Immature natural killer cell (primary cell): Measurements from ENCODE around the gene METTL9. TPM values are rescaled to one million over a fixed set of nuclear protein-coding genes. Genes with fewer than 3 reads are reported as not detected.

Source experiments
- DNase-seq, 3 donors: peaks; one replicate each; pipeline ENCODE4 v3.0.0; 2022; ENCODE audit warnings: mixed read lengths in 1 of 3
- H3K27ac Mint-ChIP-seq, 6 donors: one replicate each; pipeline ENCODE4 v1.8.0; 2020; ENCODE audit warnings: mixed read lengths in 6 of 6, mild to moderate bottlenecking in 5 of 6, inconsistent platforms in 4 of 6, moderate library complexity in 3 of 6
- H3K27me3 Mint-ChIP-seq, 3 donors: one replicate each; pipeline ENCODE4 v1.8.0; 2020 to 2021; ENCODE audit warnings: low read depth in 3 of 3, mild to moderate bottlenecking in 3 of 3, mixed read lengths in 3 of 3, moderate library complexity in 3 of 3, inconsistent platforms in 1 of 3
- H3K36me3 Mint-ChIP-seq, 3 donors: one replicate each; pipeline ENCODE4 v1.8.0; 2020; ENCODE audit warnings: mixed read lengths in 3 of 3, inconsistent platforms in 2 of 3, mild to moderate bottlenecking in 2 of 3
- H3K4me1 Mint-ChIP-seq, 2 donors: one replicate each; pipeline ENCODE4 v1.8.0; 2020; ENCODE audit warnings: inconsistent platforms in 2 of 2, mild to moderate bottlenecking in 2 of 2, mixed read lengths in 2 of 2, moderate library complexity in 1 of 2
- H3K4me3 Mint-ChIP-seq, 5 donors: one replicate each; pipeline ENCODE4 v1.8.0; 2020; ENCODE audit warnings: mild to moderate bottlenecking in 5 of 5, mixed read lengths in 5 of 5, inconsistent platforms in 3 of 5, moderate library complexity in 3 of 5
- H3K9me3 Mint-ChIP-seq, 6 donors: one replicate each; pipeline ENCODE4 v1.8.0; 2020; ENCODE audit warnings: mild to moderate bottlenecking in 6 of 6, mixed read lengths in 6 of 6, inconsistent platforms in 4 of 6, moderate library complexity in 3 of 6
- polyA plus RNA-seq, 3 donors: library from polyadenylated mRNA; unstranded; fragments of 300-500 nt; fragmentation: Illumina TruSeq; gene quantifications; one replicate each; pipeline ENCODE4 v1.2.3, GENCODE V29; 2021

The METTL9 gene
- polyA plus RNA-seq, 3 donors from 2014 or later, result 113 to 149 (median 147) TPM

GRCh38 chr16:21608639-21609328 is 9.4 kb downstream of the METTL9 start:
- Mint-ChIP-seq H3K27ac (peak overlapping the region in 3 of 6 donors; percentile 42 to 67 (median 45)), H3K9me3 (no peaks in the 10 kb centered on the region), H3K4me1 (peaks cover 63% of the 10 kb centered on the region in 2 donors), H3K4me3 (peak overlapping the region in 4 of 5 donors; percentile 1 to 62 (median 24)), H3K27me3 (peaks cover 0 to 3% (median 1%) of the 10 kb centered on the region in 3 donors), H3K36me3 (no peaks in the 10 kb centered on the region)
- DNase-seq, result peak in 2 of 3 donors; percentile 32 to 41

GRCh38 chr16:21610006-21610544 is 10.7 kb downstream of the METTL9 start:
- Mint-ChIP-seq H3K27me3 (peaks cover 0 to 3% (median 1%) of the 10 kb centered on the region in 3 donors), H3K36me3 (no peaks in the 10 kb centered on the region), H3K4me1 (peaks cover 61 to 63% of the 10 kb centered on the region in 2 donors), H3K27ac (peak overlapping the region in 2 of 6 donors; percentile 15 to 23), H3K9me3 (no peaks in the 10 kb centered on the region), H3K4me3 (peak overlapping the region in 1 of 5 donors; percentile 49)
- DNase-seq, result no peak

GRCh38 chr16:21610766-21611165 is 11.4 kb downstream of the METTL9 start:
- Mint-ChIP-seq H3K27me3 (peaks cover 0 to 1% (median 0%) of the 10 kb centered on the region in 3 donors), H3K9me3 (no peaks in the 10 kb centered on the region), H3K36me3 (no peaks in the 10 kb centered on the region), H3K4me1 (peaks cover 65 to 66% of the 10 kb centered on the region in 2 donors), H3K4me3 (no peak overlapping the region), H3K27ac (no peak overlapping the region)
- DNase-seq, result no peak

- DNase-seq, result no peak
- no peaks in the 10 kb centered on the region for H3K9me3 Mint-ChIP-seq
- no peaks in the 10 kb centered on the region for H3K36me3 Mint-ChIP-seq
- H3K4me3 Mint-ChIP-seq, result no peak overlapping the region
- H3K27ac Mint-ChIP-seq, result no peak overlapping the region
- peaks cover 67 to 68% of the 10 kb centered on the region in 2 donors for H3K4me1 Mint-ChIP-seq
- H3K27me3 Mint-ChIP-seq, result no peaks in the 10 kb centered on the region
Measured at GRCh38 chr16:21611198-21611555, 11.8 kb downstream of the METTL9 start.

- H3K4me1 Mint-ChIP-seq, result peaks cover 71 to 73% of the 10 kb centered on the region in 2 donors
- H3K27ac Mint-ChIP-seq, result peak overlapping the region in 4 of 6 donors; percentile 30 to 51 (median 40)
- no peak for DNase-seq
- H3K27me3 Mint-ChIP-seq, result no peaks in the 10 kb centered on the region
- no peak overlapping the region for H3K4me3 Mint-ChIP-seq
- H3K36me3 Mint-ChIP-seq, result no peaks in the 10 kb centered on the region
- H3K9me3 Mint-ChIP-seq, result no peaks in the 10 kb centered on the region
Measured at GRCh38 chr16:21611556-21612384, 12.4 kb downstream of the METTL9 start.

GRCh38 chr16:21613361-21613760 is 14.0 kb downstream of the METTL9 start:
- Mint-ChIP-seq H3K4me3 (no peak overlapping the region), H3K9me3 (no peaks in the 10 kb centered on the region), H3K27ac (no peak overlapping the region), H3K27me3 (no peaks in the 10 kb centered on the region), H3K4me1 (peaks cover 61 to 79% of the 10 kb centered on the region in 2 donors), H3K36me3 (peaks cover 0 to 5% (median 5%) of the 10 kb centered on the region in 3 donors)
- no peak for DNase-seq

GRCh38 chr16:21613781-21614180 is 14.4 kb downstream of the METTL9 start:
- no peaks in the 10 kb centered on the region for H3K27me3 Mint-ChIP-seq
- no peak overlapping the region for H3K27ac Mint-ChIP-seq
- H3K4me3 Mint-ChIP-seq, result no peak overlapping the region
- H3K36me3 Mint-ChIP-seq, result peaks cover 0 to 7% (median 7%) of the 10 kb centered on the region in 3 donors
- H3K4me1 Mint-ChIP-seq, result peaks cover 56 to 75% of the 10 kb centered on the region in 2 donors
- DNase-seq, result no peak
- no peaks in the 10 kb centered on the region for H3K9me3 Mint-ChIP-seq

- DNase-seq, result no peak
- peaks cover 47 to 67% of the 10 kb centered on the region in 2 donors for H3K4me1 Mint-ChIP-seq
- H3K36me3 Mint-ChIP-seq, result peaks cover 3 to 11% (median 9%) of the 10 kb centered on the region in 3 donors
- no peaks in the 10 kb centered on the region for H3K27me3 Mint-ChIP-seq
- no peaks in the 10 kb centered on the region for H3K9me3 Mint-ChIP-seq
- H3K27ac Mint-ChIP-seq, result peak overlapping the region in 1 of 6 donors; percentile 32
- no peak overlapping the region for H3K4me3 Mint-ChIP-seq
Measured at GRCh38 chr16:21614896-21615295, 15.5 kb downstream of the METTL9 start.

GRCh38 chr16:21617607-21618006 is 18.2 kb downstream of the METTL9 start:
- H3K4me3 Mint-ChIP-seq, result no peak overlapping the region
- peaks cover 40 to 59% of the 10 kb centered on the region in 2 donors for H3K4me1 Mint-ChIP-seq
- peaks cover 8 to 14% (median 12%) of the 10 kb centered on the region in 3 donors for H3K36me3 Mint-ChIP-seq
- peak overlapping the region in 1 of 6 donors; percentile 58 for H3K27ac Mint-ChIP-seq
- no peaks in the 10 kb centered on the region for H3K9me3 Mint-ChIP-seq
- no peaks in the 10 kb centered on the region for H3K27me3 Mint-ChIP-seq
- DNase-seq, result no peak

- H3K36me3 Mint-ChIP-seq, result peaks cover 8 to 14% (median 12%) of the 10 kb centered on the region in 3 donors
- peaks cover 39 to 62% of the 10 kb centered on the region in 2 donors for H3K4me1 Mint-ChIP-seq
Measured at GRCh38 chr16:21618281-21618680, 18.9 kb downstream of the METTL9 start.

GRCh38 chr16:21619765-21620425 is 20.5 kb downstream of the METTL9 start:
- no peak for DNase-seq
- Mint-ChIP-seq H3K27me3 (no peaks in the 10 kb centered on the region), H3K36me3 (peaks cover 15 to 18% (median 16%) of the 10 kb centered on the region in 3 donors), H3K4me3 (no peak overlapping the region), H3K9me3 (no peaks in the 10 kb centered on the region), H3K27ac (peak overlapping the region in 2 of 6 donors; percentile 40 to 72), H3K4me1 (peaks cover 33 to 59% of the 10 kb centered on the region in 2 donors)

More at GRCh38 chr16:21618281-21618680, 18.9 kb downstream of the METTL9 start:
- H3K9me3 Mint-ChIP-seq, result no peaks in the 10 kb centered on the region
- no peak for DNase-seq
- peak overlapping the region in 1 of 6 donors; percentile 61 for H3K27ac Mint-ChIP-seq
- no peaks in the 10 kb centered on the region for H3K27me3 Mint-ChIP-seq
- no peak overlapping the region for H3K4me3 Mint-ChIP-seq

GRCh38 chr16:21620592-21620991 is 21.2 kb downstream of the METTL9 start:
- H3K27ac Mint-ChIP-seq, result peak overlapping the region in 3 of 6 donors; percentile 35 to 55 (median 43)

GRCh38 chr16:21622545-21622944 is 23.2 kb downstream of the METTL9 start:
- Mint-ChIP-seq H3K27me3 (no peaks in the 10 kb centered on the region), H3K4me3 (no peak overlapping the region), H3K9me3 (no peaks in the 10 kb centered on the region), H3K27ac (peak overlapping the region in 1 of 6 donors; percentile 12), H3K4me1 (peaks cover 29 to 53% of the 10 kb centered on the region in 2 donors), H3K36me3 (peaks cover 25 to 33% (median 27%) of the 10 kb centered on the region in 3 donors)
- no peak for DNase-seq

More at GRCh38 chr16:21620592-21620991, 21.2 kb downstream of the METTL9 start:
- peaks cover 26 to 53% of the 10 kb centered on the region in 2 donors for H3K4me1 Mint-ChIP-seq
- no peaks in the 10 kb centered on the region for H3K9me3 Mint-ChIP-seq
- no peak for DNase-seq
- H3K36me3 Mint-ChIP-seq, result peaks cover 16 to 19% (median 16%) of the 10 kb centered on the region in 3 donors
- H3K27me3 Mint-ChIP-seq, result no peaks in the 10 kb centered on the region
- no peak overlapping the region for H3K4me3 Mint-ChIP-seq
